H9 (cell line): ENCODE results near the gene CDK5RAP1. TPM values are rescaled to one million over a fixed set of nuclear protein-coding genes. Genes with fewer than 3 reads are reported as not detected.

Experiments used
- DNase-seq: peaks from one replicate; pipeline ENCODE4 v3.0.0-alpha.2; 2017
- H2AFZ ChIP-seq: one replicate; pipeline ENCODE4 v1.6.1; 2013; ENCODE audit warnings: mild to moderate bottlenecking, low read length, control low read depth, moderate library complexity
- H2AK5ac ChIP-seq: 2 replicates; pipeline ENCODE4 v1.6.1; 2013; ENCODE audit warnings: low read length, control low read depth, mixed read lengths; ENCODE audit not compliant: insufficient read length
- H2BK120ac ChIP-seq: one replicate; pipeline ENCODE4 v1.6.1; 2013; ENCODE audit warnings: low read depth, mild to moderate bottlenecking, low read length, control low read depth, inconsistent platforms; ENCODE audit not compliant: poor library complexity, severe bottlenecking
- H2BK12ac ChIP-seq: 2 replicates; pipeline ENCODE4 v1.6.1; 2013; ENCODE audit warnings: low read length, control low read depth, mixed read lengths, low read depth; ENCODE audit not compliant: insufficient read length
- H2BK15ac ChIP-seq: 2 replicates; pipeline ENCODE4 v1.6.1; 2013; ENCODE audit warnings: low read depth, low read length, control low read depth
- H2BK20ac ChIP-seq: one replicate; pipeline ENCODE4 v1.6.1; 2013; ENCODE audit warnings: low read depth, mild to moderate bottlenecking, low read length, control low read depth, inconsistent platforms; ENCODE audit not compliant: poor library complexity, severe bottlenecking
- H2BK5ac ChIP-seq: 2 replicates; pipeline ENCODE4 v1.6.1; 2013; ENCODE audit warnings: low read length, control low read depth, mixed read lengths; ENCODE audit not compliant: insufficient read length
- H3K14ac ChIP-seq: 2 replicates; pipeline ENCODE4 v1.6.1; 2013; ENCODE audit warnings: low read length, control low read depth; ENCODE audit not compliant: insufficient read depth
- H3K18ac ChIP-seq: 2 replicates; pipeline ENCODE4 v1.6.1; 2013; ENCODE audit warnings: low read depth, mild to moderate bottlenecking, mixed read lengths, low read length, control low read depth; ENCODE audit not compliant: insufficient read length
- H3K23ac ChIP-seq: 2 replicates; pipeline ENCODE4 v1.6.1; 2013; ENCODE audit warnings: low read length, control low read depth, mixed read lengths, low read depth; ENCODE audit not compliant: insufficient read length
- H3K23me2 ChIP-seq: 2 replicates; pipeline ENCODE4 v1.6.1; 2013; ENCODE audit warnings: low read depth, mild to moderate bottlenecking, mixed read lengths, low read length, control low read depth; ENCODE audit not compliant: insufficient read length, poor library complexity, severe bottlenecking
- H3K27ac ChIP-seq: 2 replicates; pipeline ENCODE4 v1.5.1; 2013; ENCODE audit warnings: low read length, control low read depth, mixed read lengths, low read depth; ENCODE audit not compliant: insufficient read length
- H3K27me3 ChIP-seq: 2 replicates; pipeline ENCODE4 v1.6.1; 2013; ENCODE audit warnings: low read length, control low read depth, inconsistent platforms; ENCODE audit not compliant: insufficient read depth
- H3K4ac ChIP-seq: 2 replicates; pipeline ENCODE4 v1.6.1; 2013; ENCODE audit warnings: low read depth, mild to moderate bottlenecking, control low read depth, inconsistent platforms, low read length, moderate library complexity
- H3K4me1 ChIP-seq: 2 replicates; pipeline ENCODE4 v1.6.1; 2013; ENCODE audit warnings: low read length, control low read depth, inconsistent platforms; ENCODE audit not compliant: insufficient read depth
- H3K4me2 ChIP-seq: 2 replicates; pipeline ENCODE4 v1.6.1; 2013; ENCODE audit warnings: low read length, control low read depth, mixed read lengths; ENCODE audit not compliant: insufficient read length, insufficient read depth
- H3K56ac ChIP-seq: 2 replicates; pipeline ENCODE4 v1.6.1; 2013; ENCODE audit warnings: low read depth, mild to moderate bottlenecking, mixed read lengths, low read length, control low read depth; ENCODE audit not compliant: insufficient read length
- H3K79me1 ChIP-seq: 2 replicates; pipeline ENCODE4 v1.6.1; 2013; ENCODE audit warnings: low read depth, mild to moderate bottlenecking, moderate library complexity, low read length, control low read depth, inconsistent platforms; ENCODE audit not compliant: insufficient read depth, poor library complexity, severe bottlenecking
- H3K79me2 ChIP-seq: 2 replicates; pipeline ENCODE4 v1.6.1; 2013; ENCODE audit warnings: low read length, control low read depth, inconsistent platforms; ENCODE audit not compliant: insufficient read depth
- H3K9ac ChIP-seq: 2 replicates; pipeline ENCODE4 v1.6.1; 2013; ENCODE audit warnings: low read length, control low read depth, mixed read lengths; ENCODE audit not compliant: insufficient read length; ENCODE audit errors: extremely low read depth
- H3K9me3 ChIP-seq: one replicate; pipeline ENCODE4 v1.6.1; 2013; ENCODE audit warnings: low read depth, low read length, inconsistent platforms; ENCODE audit not compliant: control insufficient read depth
- H3T11ph ChIP-seq: one replicate; pipeline ENCODE4 v1.6.1; 2013; ENCODE audit warnings: mild to moderate bottlenecking, low read length, control low read depth, inconsistent platforms
- H4K20me1 ChIP-seq: one replicate; pipeline ENCODE4 v1.6.1; 2013; ENCODE audit not compliant: control insufficient read depth, insufficient read length, insufficient read depth
- H4K5ac ChIP-seq: 2 replicates; pipeline ENCODE4 v1.6.1; 2013; ENCODE audit warnings: low read depth, mild to moderate bottlenecking, mixed read lengths, low read length, control low read depth; ENCODE audit not compliant: insufficient read length
- H4K8ac ChIP-seq: replicated peaks from 2 replicates; pipeline ENCODE4 v1.6.1; 2013; ENCODE audit warnings: low read length, control low read depth, mixed read lengths, low read depth; ENCODE audit not compliant: insufficient read length
- H4K91ac ChIP-seq: 2 replicates; pipeline ENCODE4 v1.6.1; 2013; ENCODE audit warnings: low read depth, mild to moderate bottlenecking, moderate library complexity, mixed read lengths, low read length, control low read depth; ENCODE audit not compliant: insufficient read length
- H3K27ac Mint-ChIP-seq, 3 experiments: 2 replicates in 2 of 3; 3 replicates in 1 of 3; pipeline ENCODE4 v1.8.0; 2020 to 2021; ENCODE audit warnings: mixed read lengths in 3 of 3, mild to moderate bottlenecking in 1 of 3, moderate library complexity in 1 of 3
- H3K27me3 Mint-ChIP-seq: 2 replicates; pipeline ENCODE4 v1.8.0; 2021; ENCODE audit warnings: low read depth, mild to moderate bottlenecking, moderate library complexity, mixed read lengths
- H3K36me3 Mint-ChIP-seq, 3 experiments: 2 replicates in 2 of 3; 3 replicates in 1 of 3; pipeline ENCODE4 v1.8.0; 2020 to 2021; ENCODE audit warnings: low read depth in 3 of 3, mixed read lengths in 3 of 3; ENCODE audit not compliant: insufficient read depth in 1 of 3
- H3K4me1 Mint-ChIP-seq, 2 experiments: 2 replicates each; pipeline ENCODE4 v1.8.0; 2020; ENCODE audit warnings: mixed read lengths in 2 of 2
- H3K4me3 Mint-ChIP-seq, 2 experiments: 2 replicates in 1 of 2; 3 replicates in 1 of 2; pipeline ENCODE4 v1.8.0; 2020 to 2021; ENCODE audit warnings: mild to moderate bottlenecking in 2 of 2, mixed read lengths in 2 of 2, moderate library complexity in 1 of 2
- H3K9me3 Mint-ChIP-seq, 2 experiments: 2 replicates in 1 of 2; 3 replicates in 1 of 2; pipeline ENCODE4 v1.8.0; 2020; ENCODE audit warnings: mild to moderate bottlenecking in 2 of 2, mixed read lengths in 2 of 2, moderate library complexity in 1 of 2
- WGBS: extraction: QIAGEN DNeasy Blood & Tissue Kit; methylation state at CpG from one replicate; pipeline ENCODE4 v1.1.7; 2013; ENCODE audit warnings: missing lambda C conversion rate, low lambda C conversion rate, mixed read lengths; ENCODE audit not compliant: insufficient read length; ENCODE audit errors: extremely low coverage; 5-methylcytosine and 5-hydroxymethylcytosine counted together
- total RNA-seq: library from RNA; stranded (reverse); gene quantifications from 2 replicates; pipeline ENCODE4 v1.2.1, GENCODE V29; 2021
- TF ChIP-seq, protein P1 (sequence below): fragments of 200-600 bp; sonication (generic); conservative IDR thresholded peaks from 3 replicates; pipeline ENCODE4 v1.8.0; 2021; ENCODE audit warnings: antibody characterized with exemption, mild to moderate bottlenecking

Gene CDK5RAP1
- total RNA-seq, 1 experiment from 2014 or later: 66.4 TPM

DNA sequence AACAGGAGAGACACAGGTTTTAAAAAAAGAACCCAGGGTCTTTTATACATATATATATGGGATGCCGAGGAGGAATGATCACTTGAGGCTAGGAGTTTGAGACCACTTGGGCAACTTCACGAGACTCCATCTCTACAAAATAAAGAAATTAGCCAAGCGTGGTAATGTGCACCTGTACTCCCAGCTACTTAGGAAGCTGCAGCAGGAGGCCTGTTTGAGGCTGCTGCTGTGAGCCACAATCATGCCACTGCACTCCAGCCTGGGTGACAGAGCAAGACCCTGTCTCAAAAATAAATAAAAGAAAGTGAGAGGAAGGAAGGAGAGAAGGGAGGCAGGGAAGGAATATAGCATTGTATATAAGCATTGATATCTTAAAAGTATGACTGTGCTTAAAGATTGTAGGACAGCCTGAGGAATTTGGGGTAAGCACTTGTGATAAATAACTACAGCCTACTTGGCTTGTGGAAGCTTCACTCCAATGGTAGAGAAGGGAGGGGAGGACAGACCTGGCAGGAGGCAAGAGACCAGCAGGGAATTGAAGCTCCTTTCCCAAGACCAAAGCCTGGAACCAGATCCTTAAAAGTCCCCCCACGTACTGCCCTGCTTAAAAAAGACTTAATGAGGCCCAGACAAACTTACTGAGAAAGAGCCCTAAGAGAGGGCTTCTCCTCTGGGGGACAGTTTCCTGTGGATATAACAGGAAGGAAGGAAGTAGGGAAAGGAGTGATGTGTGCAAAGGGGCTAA, 44.7 kb upstream of the CDK5RAP1 start:
- no peak overlapping the region for H3K4me3 Mint-ChIP-seq
- no peak overlapping the region for H3K18ac ChIP-seq
- TF ChIP-seq, protein P1, sequence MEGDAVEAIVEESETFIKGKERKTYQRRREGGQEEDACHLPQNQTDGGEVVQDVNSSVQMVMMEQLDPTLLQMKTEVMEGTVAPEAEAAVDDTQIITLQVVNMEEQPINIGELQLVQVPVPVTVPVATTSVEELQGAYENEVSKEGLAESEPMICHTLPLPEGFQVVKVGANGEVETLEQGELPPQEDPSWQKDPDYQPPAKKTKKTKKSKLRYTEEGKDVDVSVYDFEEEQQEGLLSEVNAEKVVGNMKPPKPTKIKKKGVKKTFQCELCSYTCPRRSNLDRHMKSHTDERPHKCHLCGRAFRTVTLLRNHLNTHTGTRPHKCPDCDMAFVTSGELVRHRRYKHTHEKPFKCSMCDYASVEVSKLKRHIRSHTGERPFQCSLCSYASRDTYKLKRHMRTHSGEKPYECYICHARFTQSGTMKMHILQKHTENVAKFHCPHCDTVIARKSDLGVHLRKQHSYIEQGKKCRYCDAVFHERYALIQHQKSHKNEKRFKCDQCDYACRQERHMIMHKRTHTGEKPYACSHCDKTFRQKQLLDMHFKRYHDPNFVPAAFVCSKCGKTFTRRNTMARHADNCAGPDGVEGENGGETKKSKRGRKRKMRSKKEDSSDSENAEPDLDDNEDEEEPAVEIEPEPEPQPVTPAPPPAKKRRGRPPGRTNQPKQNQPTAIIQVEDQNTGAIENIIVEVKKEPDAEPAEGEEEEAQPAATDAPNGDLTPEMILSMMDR: no peak
- peaks cover 2 to 9% of the 10 kb centered on the region in 2 experiments; a peak in 3 of 5 replicates for H3K9me3 Mint-ChIP-seq
- no peak overlapping the region for H2BK12ac ChIP-seq
- no peak overlapping the region for H3K27ac ChIP-seq
- no peak overlapping the region for H3K4ac ChIP-seq
- no peak overlapping the region for H3K56ac ChIP-seq
- no peak overlapping the region for H2BK20ac ChIP-seq
- DNase-seq: no peak
- H3K79me1 ChIP-seq: no peaks in the 10 kb centered on the region
- H3K4me2 ChIP-seq: no peak overlapping the region
- peaks cover 12% of the 10 kb centered on the region; the same call in 1 of the 2 replicates for H3K27me3 ChIP-seq
- H3K9me3 ChIP-seq: no peaks in the 10 kb centered on the region
- H3K79me2 ChIP-seq: no peaks in the 10 kb centered on the region
- no peak overlapping the region for H2BK15ac ChIP-seq
- H4K5ac ChIP-seq: no peak overlapping the region
- peaks cover 40% of the 10 kb centered on the region for H3K27me3 Mint-ChIP-seq
- H3T11ph ChIP-seq: no peak overlapping the region
- H3K27ac Mint-ChIP-seq: no peak overlapping the region
- H3K4me1 ChIP-seq: no peaks in the 10 kb centered on the region
- peaks cover 12% of the 10 kb centered on the region for H3K23me2 ChIP-seq
- peaks cover 12 to 19% of the 10 kb centered on the region in 2 experiments for H3K4me1 Mint-ChIP-seq
- H3K23ac ChIP-seq: no peak overlapping the region
- no peak overlapping the region for H3K14ac ChIP-seq
- WGBS: no CpG with 5 or more reads among the region's 4 CpGs
- H2BK5ac ChIP-seq: no peak overlapping the region
- no peak overlapping the region for H4K91ac ChIP-seq
- no peak overlapping the region for H2AK5ac ChIP-seq
- no peak overlapping the region for H2BK120ac ChIP-seq
- H3K36me3 Mint-ChIP-seq: peaks cover 1 to 6% (median 2%) of the 10 kb centered on the region in 3 experiments; a peak in 4 of 7 replicates
- no peak overlapping the region for H2AFZ ChIP-seq
- H4K20me1 ChIP-seq: peaks cover 2% of the 10 kb centered on the region
- no peak overlapping the region for H3K9ac ChIP-seq
- no peak overlapping the region for H4K8ac ChIP-seq
